Keratinocyte (primary cell): ENCODE measurements around the gene C2orf81. TPM values are rescaled to one million over a fixed set of nuclear protein-coding genes. Genes with fewer than 3 reads are reported as not detected.

ENCODE experiments used
- DNase-seq: peaks from one replicate; pipeline ENCODE4 v3.0.0-alpha.2; 2011; ENCODE audit warnings: low read depth, missing footprints, low spot score
- FAIRE-seq: peaks from 2 replicates; lab custom pipeline; 2011; peaks lifted over from hg19 to GRCh38; lab: Jason Lieb, UNC
- H2AFZ ChIP-seq: 2 replicates; pipeline ENCODE4 v1.6.0; 2012; ENCODE audit warnings: low read length, control low read depth, inconsistent platforms; ENCODE audit not compliant: control insufficient read depth
- H3K27ac ChIP-seq: 2 replicates; pipeline ENCODE4 v1.5.1; 2011; ENCODE audit warnings: low read length; ENCODE audit not compliant: control insufficient read depth, insufficient read depth
- H3K27me3 ChIP-seq: 3 replicates; pipeline ENCODE4 v1.6.0; 2011; ENCODE audit warnings: low read length; ENCODE audit not compliant: control insufficient read depth, insufficient read depth; ENCODE audit errors: extremely low read depth
- H3K36me3 ChIP-seq, 2 experiments: 2 replicates in 1 of 2; 3 replicates in 1 of 2; pipeline ENCODE4 v1.5.1; 2011; ENCODE audit warnings: low read length in 2 of 2, mild to moderate bottlenecking in 1 of 2; ENCODE audit not compliant: control insufficient read depth in 2 of 2, insufficient read depth in 2 of 2; ENCODE audit errors: extremely low read depth in 1 of 2
- H3K4me1 ChIP-seq: 3 replicates; pipeline ENCODE4 v1.5.1; 2011; ENCODE audit warnings: low read length; ENCODE audit not compliant: control insufficient read depth, insufficient read depth; ENCODE audit errors: extremely low read depth
- H3K4me2 ChIP-seq: 3 replicates; pipeline ENCODE4 v1.6.0; 2011; ENCODE audit warnings: low read depth, low read length; ENCODE audit not compliant: control insufficient read depth, insufficient read depth; ENCODE audit errors: extremely low read depth
- H3K4me3 ChIP-seq, 3 experiments: fragments of 200-600 bp in 1 of 3; sonication (generic) in 1 of 3; 2 replicates in 2 of 3; 3 replicates in 1 of 3; pipeline ENCODE4 v1.5.1; 2011 to 2016; ENCODE audit warnings: low read length in 3 of 3, mild to moderate bottlenecking in 3 of 3, control low read depth in 2 of 3, inconsistent platforms in 1 of 3, low read depth in 1 of 3, mixed read lengths in 1 of 3, mixed run types in 1 of 3, moderate library complexity in 1 of 3; ENCODE audit not compliant: control insufficient read depth in 2 of 3, insufficient read depth in 2 of 3; ENCODE audit errors: extremely low read depth in 1 of 3
- H3K79me2 ChIP-seq: 2 replicates; pipeline ENCODE4 v1.6.0; 2012; ENCODE audit warnings: low read length; ENCODE audit not compliant: control insufficient read depth, insufficient read depth
- H3K9ac ChIP-seq: 3 replicates; pipeline ENCODE4 v1.6.0; 2011; ENCODE audit warnings: low read length; ENCODE audit not compliant: control insufficient read depth, insufficient read depth; ENCODE audit errors: extremely low read depth
- H3K9me1 ChIP-seq: 3 replicates; pipeline ENCODE4 v1.6.0; 2011; ENCODE audit warnings: low read length; ENCODE audit not compliant: control insufficient read depth, insufficient read depth; ENCODE audit errors: extremely low read depth
- H3K9me3 ChIP-seq: 2 replicates; pipeline ENCODE4 v1.5.1; 2012; ENCODE audit warnings: low read depth, low read length; ENCODE audit not compliant: control insufficient read depth
- H4K20me1 ChIP-seq: 3 replicates; pipeline ENCODE4 v1.6.0; 2011; ENCODE audit warnings: low read length; ENCODE audit not compliant: control insufficient read depth, insufficient read depth; ENCODE audit errors: extremely low read depth
- EZH2 ChIP-seq: IDR thresholded peaks from one replicate; pipeline ENCODE4 v1.6.1; 2012; ENCODE audit warnings: inconsistent platforms, mild to moderate bottlenecking, low read length, moderate library complexity
- dilution Hi-C: fragments of 300-500 bp; cut with MboI; formaldehyde crosslinking; loops from one replicate; pipeline ENCODE4 v1.7.0; 2020; ENCODE audit warnings: low sequenced_read_pairs; ENCODE audit not compliant: extremely low pct_ligation_motif_present
- polyA plus RNA-seq, 5 experiments: library from polyadenylated mRNA; depleted of rRNA in 3 of 5; stranded (reverse) in 3 of 5; stranded (forward) in 1 of 5; unstranded in 1 of 5; fragments of >200 nt; gene quantifications; 1 replicate in 1 of 5; 2 replicates in 3 of 5; 3 replicates in 1 of 5; pipeline versions ENCODE4 v1.2.1 to v1.2.3, GENCODE V29; 2011 to 2012; ENCODE audit warnings: missing spikeins in 2 of 5, low read depth in 1 of 5, low replicate concordance in 1 of 5
- TF ChIP-seq, protein P1 (sequence below), 3 experiments: IDR thresholded peaks in 1 of 3; conservative IDR thresholded peaks in 1 of 3; optimal IDR thresholded peaks in 1 of 3; 2 replicates in 2 of 3; 3 replicates in 1 of 3; pipeline versions ENCODE3 to v1.5.1; 2011; ENCODE audit warnings: low read length in 3 of 3, mild to moderate bottlenecking in 3 of 3, moderate library complexity in 2 of 3, control low read depth in 1 of 3, inconsistent platforms in 1 of 3; ENCODE audit not compliant: insufficient read depth in 2 of 3; ENCODE audit errors: extremely low read depth in 1 of 3

Gene C2orf81
- polyA plus RNA-seq, 1 donor (not counting 4 experiments of a cell fraction or from before 2014, with no cell fraction given) = 0.58 TPM

DNA sequence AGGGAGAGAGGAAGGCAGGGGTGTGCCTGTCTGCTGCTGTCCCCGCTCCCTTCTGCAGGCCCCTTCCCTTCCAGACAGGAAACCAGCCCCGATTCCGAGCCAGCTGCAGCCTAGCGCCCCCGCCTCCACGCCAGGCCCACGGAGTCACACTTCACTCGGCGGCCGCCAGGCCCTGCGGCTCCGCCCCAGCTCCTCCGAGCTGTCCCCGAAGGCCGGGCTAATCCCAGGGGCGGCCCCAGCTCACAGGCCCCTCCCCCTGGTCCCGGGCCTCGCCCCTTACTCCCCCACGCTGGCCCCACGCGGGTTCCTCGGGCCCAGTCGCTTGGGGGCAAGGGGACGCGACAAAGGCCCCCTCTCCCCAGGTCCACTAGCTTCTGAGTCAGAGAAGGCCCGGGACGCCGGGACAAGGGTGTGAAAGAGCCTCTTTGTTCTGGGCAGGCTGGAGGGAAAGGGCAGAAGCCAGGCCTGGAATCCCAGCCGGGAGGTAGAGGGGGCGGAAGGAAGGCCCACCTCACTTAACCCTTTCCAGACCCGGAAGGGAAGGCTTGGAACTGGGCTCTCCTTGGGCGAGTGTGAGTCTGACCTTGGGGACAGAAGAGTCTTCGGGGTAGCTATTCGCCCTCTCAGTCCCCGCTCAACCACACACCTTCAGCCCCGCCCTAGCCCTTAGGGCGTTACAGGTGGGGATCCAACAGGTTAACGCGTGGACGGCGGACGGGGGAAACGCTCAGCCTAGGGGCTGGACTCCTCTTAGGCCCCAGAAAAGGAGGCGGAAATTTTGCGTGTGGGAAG lies 19.2 kb upstream of the C2orf81 start:
- DNase-seq = no peak
- dilution Hi-C loops = no loop called here
- Histone ChIP-seq H2AFZ (peak overlapping the region; percentile 37), H3K4me2 (peak overlapping the region; percentile 84), H3K9me3 (no peaks in the 10 kb centered on the region), H3K79me2 (peaks cover 63% of the 10 kb centered on the region), H4K20me1 (peaks cover 16% of the 10 kb centered on the region), H3K36me3 (peaks cover 13 to 35% of the 10 kb centered on the region in 2 experiments), H3K9me1 (peaks cover 4% of the 10 kb centered on the region), H3K4me1 (peaks cover 34% of the 10 kb centered on the region), H3K27ac (peak overlapping the region; percentile 93), H3K9ac (peak overlapping the region; percentile 98), H3K4me3 (peak overlapping the region; percentile 74 to 98 (median 78)), H3K27me3 (no peaks in the 10 kb centered on the region)
- TF ChIP-seq, protein P1, sequence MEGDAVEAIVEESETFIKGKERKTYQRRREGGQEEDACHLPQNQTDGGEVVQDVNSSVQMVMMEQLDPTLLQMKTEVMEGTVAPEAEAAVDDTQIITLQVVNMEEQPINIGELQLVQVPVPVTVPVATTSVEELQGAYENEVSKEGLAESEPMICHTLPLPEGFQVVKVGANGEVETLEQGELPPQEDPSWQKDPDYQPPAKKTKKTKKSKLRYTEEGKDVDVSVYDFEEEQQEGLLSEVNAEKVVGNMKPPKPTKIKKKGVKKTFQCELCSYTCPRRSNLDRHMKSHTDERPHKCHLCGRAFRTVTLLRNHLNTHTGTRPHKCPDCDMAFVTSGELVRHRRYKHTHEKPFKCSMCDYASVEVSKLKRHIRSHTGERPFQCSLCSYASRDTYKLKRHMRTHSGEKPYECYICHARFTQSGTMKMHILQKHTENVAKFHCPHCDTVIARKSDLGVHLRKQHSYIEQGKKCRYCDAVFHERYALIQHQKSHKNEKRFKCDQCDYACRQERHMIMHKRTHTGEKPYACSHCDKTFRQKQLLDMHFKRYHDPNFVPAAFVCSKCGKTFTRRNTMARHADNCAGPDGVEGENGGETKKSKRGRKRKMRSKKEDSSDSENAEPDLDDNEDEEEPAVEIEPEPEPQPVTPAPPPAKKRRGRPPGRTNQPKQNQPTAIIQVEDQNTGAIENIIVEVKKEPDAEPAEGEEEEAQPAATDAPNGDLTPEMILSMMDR (optimal IDR thresholded peaks at IDR 0.05 in 1 of 3, IDR thresholded peaks at IDR 0.05 in 1 of 3, conservative IDR thresholded peaks at IDR 0.05 in 1 of 3; ENCODE audit: extremely low read depth in 1 of 3, insufficient read depth in 2 of 3, low read length in 3 of 3) = peak in 2 of 3 experiments; percentile 13 to 28
- TF ChIP-seq EZH2 = no peak
- no peak for FAIRE-seq

DNA sequence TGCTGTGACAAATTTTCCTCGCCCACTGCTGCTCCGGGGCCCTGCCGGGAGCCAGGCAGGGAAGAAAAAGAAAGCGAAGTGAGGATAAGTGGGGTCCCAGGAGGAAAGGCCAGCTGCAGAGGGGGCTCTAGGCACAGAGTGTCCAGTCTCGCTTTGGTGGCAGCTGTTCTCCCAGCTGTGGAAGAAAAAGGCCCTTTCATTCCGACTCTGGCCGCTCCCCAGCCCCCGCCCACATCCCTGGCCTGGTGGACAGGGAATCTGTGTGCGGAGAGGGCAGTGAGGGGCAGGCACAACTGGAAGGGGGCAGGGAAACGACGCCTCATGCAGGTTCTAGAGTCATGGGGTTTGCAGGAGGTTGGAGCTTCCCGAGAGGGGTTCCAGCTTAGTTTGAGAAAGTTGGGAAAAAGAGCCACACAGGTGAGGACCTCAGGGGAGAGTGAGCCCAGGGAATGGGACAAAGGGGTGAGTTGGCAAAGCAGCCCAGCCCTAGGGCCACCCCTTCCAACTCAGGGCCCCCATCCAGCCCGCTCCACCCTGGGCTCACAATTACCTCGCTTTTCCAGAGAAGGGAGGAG lies 18.5 kb upstream of the C2orf81 start:
- FAIRE-seq (no peak), DNase-seq (no peak)
- Histone ChIP-seq H3K9me1 (peaks cover 8% of the 10 kb centered on the region), H3K36me3 (peaks cover 14 to 42% of the 10 kb centered on the region in 2 experiments), H3K4me3 (peak overlapping the region; percentile 74 to 98 (median 78)), H3K9ac (peak overlapping the region; percentile 98), H2AFZ (no peak overlapping the region), H3K4me1 (peaks cover 35% of the 10 kb centered on the region), H3K79me2 (peaks cover 70% of the 10 kb centered on the region), H3K4me2 (peak overlapping the region; percentile 84), H3K27me3 (no peaks in the 10 kb centered on the region), H3K9me3 (no peaks in the 10 kb centered on the region), H3K27ac (peak overlapping the region; percentile 93), H4K20me1 (peaks cover 23% of the 10 kb centered on the region)
- TF ChIP-seq EZH2 = no peak
- TF ChIP-seq, protein P1 (optimal IDR thresholded peaks at IDR 0.05 in 1 of 3, IDR thresholded peaks at IDR 0.05 in 1 of 3, conservative IDR thresholded peaks at IDR 0.05 in 1 of 3; ENCODE audit: extremely low read depth in 1 of 3, insufficient read depth in 2 of 3, low read length in 3 of 3) = no peak
- dilution Hi-C loops = no loop called here
